ENCODE data around the gene SPRR2B. TPM values are rescaled to one million over a fixed set of nuclear protein-coding genes. Genes with fewer than 3 reads are reported as not detected.
A peak's percentile ranks its signal among the peaks of the same experiment; 100 is the strongest.

The SPRR2B gene
- total RNA-seq, 1 experiment from 2014 or later = not detected

DNA sequence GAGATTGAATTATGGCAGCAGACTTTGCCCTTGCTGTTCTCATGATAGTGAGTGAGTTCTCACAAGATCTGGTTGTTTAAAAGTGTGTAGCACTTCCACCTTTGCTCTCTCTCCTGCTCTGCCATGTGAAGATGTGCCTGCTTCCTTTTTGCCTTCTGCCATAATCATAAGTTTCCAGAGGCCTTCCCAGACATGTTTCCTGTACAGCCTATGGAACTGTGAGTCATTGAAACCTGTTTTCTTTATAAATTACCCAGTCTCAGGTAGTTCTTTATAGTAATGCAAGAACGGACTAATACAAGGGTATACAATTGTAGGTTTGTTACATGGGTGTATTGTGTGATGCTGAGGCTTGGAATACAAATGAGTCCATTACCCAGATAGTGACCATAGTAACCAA lies 36.2 kb downstream of the SPRR2B start:
- H3K9me3 ChIP-seq (ENCODE audit: control insufficient read depth, insufficient read depth, low read depth, low read length) = no peaks in the 10 kb centered on the region
- H3K27ac ChIP-seq (ENCODE audit: low read length) = no peak overlapping the region
- CTCF ChIA-PET = no interaction called here
- no peak for DNase-seq (ENCODE audit: low read depth, low spot score)
- H3K4me1 ChIP-seq (ENCODE audit: control insufficient read depth, insufficient read depth, low read length) = no peaks in the 10 kb centered on the region
- TF ChIP-seq, protein P1, sequence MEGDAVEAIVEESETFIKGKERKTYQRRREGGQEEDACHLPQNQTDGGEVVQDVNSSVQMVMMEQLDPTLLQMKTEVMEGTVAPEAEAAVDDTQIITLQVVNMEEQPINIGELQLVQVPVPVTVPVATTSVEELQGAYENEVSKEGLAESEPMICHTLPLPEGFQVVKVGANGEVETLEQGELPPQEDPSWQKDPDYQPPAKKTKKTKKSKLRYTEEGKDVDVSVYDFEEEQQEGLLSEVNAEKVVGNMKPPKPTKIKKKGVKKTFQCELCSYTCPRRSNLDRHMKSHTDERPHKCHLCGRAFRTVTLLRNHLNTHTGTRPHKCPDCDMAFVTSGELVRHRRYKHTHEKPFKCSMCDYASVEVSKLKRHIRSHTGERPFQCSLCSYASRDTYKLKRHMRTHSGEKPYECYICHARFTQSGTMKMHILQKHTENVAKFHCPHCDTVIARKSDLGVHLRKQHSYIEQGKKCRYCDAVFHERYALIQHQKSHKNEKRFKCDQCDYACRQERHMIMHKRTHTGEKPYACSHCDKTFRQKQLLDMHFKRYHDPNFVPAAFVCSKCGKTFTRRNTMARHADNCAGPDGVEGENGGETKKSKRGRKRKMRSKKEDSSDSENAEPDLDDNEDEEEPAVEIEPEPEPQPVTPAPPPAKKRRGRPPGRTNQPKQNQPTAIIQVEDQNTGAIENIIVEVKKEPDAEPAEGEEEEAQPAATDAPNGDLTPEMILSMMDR (IDR thresholded peaks at IDR 0.05) = no peak
- TF ChIP-seq POLR2AphosphoS5 (IDR thresholded peaks at IDR 0.05; ENCODE audit: low read depth, low read length) (no peak), TCF7L2 (IDR thresholded peaks at IDR 0.05; ENCODE audit: low read depth, low read length) (no peak), SIN3A (IDR thresholded peaks at IDR 0.05; ENCODE audit: borderline replicate concordance, insufficient read depth, low read depth, low read length) (no peak)
- TF ChIP-seq, protein P2, sequence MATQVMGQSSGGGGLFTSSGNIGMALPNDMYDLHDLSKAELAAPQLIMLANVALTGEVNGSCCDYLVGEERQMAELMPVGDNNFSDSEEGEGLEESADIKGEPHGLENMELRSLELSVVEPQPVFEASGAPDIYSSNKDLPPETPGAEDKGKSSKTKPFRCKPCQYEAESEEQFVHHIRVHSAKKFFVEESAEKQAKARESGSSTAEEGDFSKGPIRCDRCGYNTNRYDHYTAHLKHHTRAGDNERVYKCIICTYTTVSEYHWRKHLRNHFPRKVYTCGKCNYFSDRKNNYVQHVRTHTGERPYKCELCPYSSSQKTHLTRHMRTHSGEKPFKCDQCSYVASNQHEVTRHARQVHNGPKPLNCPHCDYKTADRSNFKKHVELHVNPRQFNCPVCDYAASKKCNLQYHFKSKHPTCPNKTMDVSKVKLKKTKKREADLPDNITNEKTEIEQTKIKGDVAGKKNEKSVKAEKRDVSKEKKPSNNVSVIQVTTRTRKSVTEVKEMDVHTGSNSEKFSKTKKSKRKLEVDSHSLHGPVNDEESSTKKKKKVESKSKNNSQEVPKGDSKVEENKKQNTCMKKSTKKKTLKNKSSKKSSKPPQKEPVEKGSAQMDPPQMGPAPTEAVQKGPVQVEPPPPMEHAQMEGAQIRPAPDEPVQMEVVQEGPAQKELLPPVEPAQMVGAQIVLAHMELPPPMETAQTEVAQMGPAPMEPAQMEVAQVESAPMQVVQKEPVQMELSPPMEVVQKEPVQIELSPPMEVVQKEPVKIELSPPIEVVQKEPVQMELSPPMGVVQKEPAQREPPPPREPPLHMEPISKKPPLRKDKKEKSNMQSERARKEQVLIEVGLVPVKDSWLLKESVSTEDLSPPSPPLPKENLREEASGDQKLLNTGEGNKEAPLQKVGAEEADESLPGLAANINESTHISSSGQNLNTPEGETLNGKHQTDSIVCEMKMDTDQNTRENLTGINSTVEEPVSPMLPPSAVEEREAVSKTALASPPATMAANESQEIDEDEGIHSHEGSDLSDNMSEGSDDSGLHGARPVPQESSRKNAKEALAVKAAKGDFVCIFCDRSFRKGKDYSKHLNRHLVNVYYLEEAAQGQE (IDR thresholded peaks at IDR 0.05; ENCODE audit: insufficient read depth in 1 of 2, low read depth in 2 of 2, low read length in 1 of 2) = no peak
- no peaks in the 10 kb centered on the region for H3K36me3 ChIP-seq (ENCODE audit: control insufficient read depth, insufficient read depth, low read length)
- H3K4me3 ChIP-seq (ENCODE audit: low read depth in 2 of 2, low read length in 2 of 2) = no peak overlapping the region
- ATAC-seq = no peak
- no TSS peak for BruUV-seq (replicated peaks)
- intact Hi-C loops (cut with micrococcal nuclease; ENCODE audit: unreplicated experiment) = loop anchor here (10.0 kb wide), 1 partner anchor 160 kb away; the partner anchor contains the start of gene SMCP
- POLR2A ChIA-PET = no interaction called here
- H3K27me3 ChIP-seq (ENCODE audit: control insufficient read depth, insufficient read depth, low read length) = 0 out of 2 replicates have a peak, but pooled peaks cover 2% of the 10 kb centered on the region
- in situ Hi-C loops (cut with HindIII; ENCODE audit: low pct_unique_long_range_greater_than_20kb, low sequenced_read_pairs) = no loop called here

DNA sequence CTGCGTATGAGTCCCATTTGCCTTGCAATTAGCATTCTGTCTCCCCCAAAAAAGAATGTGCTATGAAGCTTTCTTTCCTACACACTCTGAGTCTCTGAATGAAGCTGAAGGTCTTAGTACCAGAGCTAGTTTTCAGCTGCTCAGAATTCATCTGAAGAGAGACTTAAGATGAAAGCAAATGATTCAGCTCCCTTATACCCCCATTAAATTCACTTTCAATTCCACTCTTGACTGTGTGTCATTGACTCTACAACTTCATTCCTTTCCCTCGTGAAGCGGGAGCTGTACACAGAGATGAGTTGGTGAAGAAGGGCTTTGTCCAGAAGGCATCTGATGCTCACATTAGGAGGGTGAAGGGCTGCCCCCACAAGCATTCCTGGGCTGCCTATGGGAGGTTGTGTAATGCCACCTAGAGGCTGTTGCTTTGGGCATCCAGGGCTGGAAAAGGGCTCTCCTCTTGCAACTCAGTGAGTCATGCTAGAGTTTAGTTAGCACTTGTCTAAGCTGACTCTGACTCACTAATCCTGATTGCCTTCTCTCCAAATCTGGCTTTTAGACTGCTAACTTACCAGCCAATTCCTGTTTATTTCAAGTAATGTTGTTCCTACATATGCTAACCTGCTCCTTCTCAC lies 38.6 kb downstream of the SPRR2B start:
- TF ChIP-seq TCF7L2 (IDR thresholded peaks at IDR 0.05; ENCODE audit: low read depth, low read length) (no peak), SIN3A (IDR thresholded peaks at IDR 0.05; ENCODE audit: borderline replicate concordance, insufficient read depth, low read depth, low read length) (no peak), POLR2AphosphoS5 (IDR thresholded peaks at IDR 0.05; ENCODE audit: low read depth, low read length) (no peak)
- TF ChIP-seq, protein P1 (IDR thresholded peaks at IDR 0.05) = peak; percentile 39
- TF ChIP-seq, protein P2 (IDR thresholded peaks at IDR 0.05; ENCODE audit: insufficient read depth in 1 of 2, low read depth in 2 of 2, low read length in 1 of 2) = no peak
- H3K9me3 ChIP-seq (ENCODE audit: control insufficient read depth, insufficient read depth, low read depth, low read length) = no peaks in the 10 kb centered on the region
- no peak overlapping the region for H3K27ac ChIP-seq (ENCODE audit: low read length)
- intact Hi-C loops (cut with micrococcal nuclease; ENCODE audit: unreplicated experiment) = loop anchor here (10.0 kb wide), 1 partner anchor 158 kb away; the partner anchor contains the start of gene SMCP
- ATAC-seq (peak; percentile 53; the same call in 1 of the 2 replicates), DNase-seq (ENCODE audit: low read depth, low spot score) (peak; percentile 18)
- CTCF ChIA-PET = no interaction called here
- 0 out of 2 replicates have a peak, but pooled peaks cover 2% of the 10 kb centered on the region for H3K27me3 ChIP-seq (ENCODE audit: control insufficient read depth, insufficient read depth, low read length)
- H3K4me1 ChIP-seq (ENCODE audit: control insufficient read depth, insufficient read depth, low read length) = no peaks in the 10 kb centered on the region
- H3K4me3 ChIP-seq (ENCODE audit: low read depth in 2 of 2, low read length in 2 of 2) = no peak overlapping the region
- POLR2A ChIA-PET = no interaction called here
- no peaks in the 10 kb centered on the region for H3K36me3 ChIP-seq (ENCODE audit: control insufficient read depth, insufficient read depth, low read length)
- in situ Hi-C loops (cut with HindIII; ENCODE audit: low pct_unique_long_range_greater_than_20kb, low sequenced_read_pairs) = no loop called here
- no TSS peak for BruUV-seq (replicated peaks)
